Putamen (tissue), 1 donor: ENCODE measurements around the gene SPTLC3.

Source experiments
- DNase-seq: peaks from one replicate; pipeline ENCODE4 v3.0.0-alpha.2; 2016; ENCODE audit warnings: low spot score

Gene SPTLC3

DNA sequence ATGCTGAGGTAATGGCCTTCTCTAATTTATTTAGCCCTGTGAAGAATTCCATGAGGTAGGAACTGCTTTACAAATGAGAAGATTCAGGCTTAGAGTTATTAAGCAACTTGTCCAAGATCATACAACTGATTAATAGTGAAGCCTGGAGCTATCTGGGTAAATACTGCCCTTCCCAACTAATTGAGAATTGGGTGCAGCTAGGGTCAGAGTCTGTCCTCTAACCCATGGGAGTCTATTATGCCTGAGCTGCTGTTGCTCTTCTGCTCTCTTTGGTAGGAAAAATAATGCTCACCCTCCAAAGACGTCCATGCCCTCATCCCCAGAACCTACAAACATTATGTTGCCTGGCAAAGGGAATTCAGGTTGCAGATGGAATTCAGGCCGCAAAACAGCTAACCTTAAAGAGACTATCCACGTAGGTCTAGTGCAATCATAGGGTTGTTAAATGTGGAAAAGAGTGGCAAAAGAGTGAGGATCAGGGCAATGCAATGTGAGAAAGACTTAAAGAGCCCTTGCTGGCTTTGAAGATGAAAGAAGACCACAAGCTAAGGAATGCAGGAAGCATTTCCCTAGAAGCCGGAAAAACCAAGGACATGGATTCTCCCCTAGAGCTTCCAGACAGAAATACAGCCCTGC, 90.1 kb downstream of the SPTLC3 start:
- no peak for DNase-seq

DNA sequence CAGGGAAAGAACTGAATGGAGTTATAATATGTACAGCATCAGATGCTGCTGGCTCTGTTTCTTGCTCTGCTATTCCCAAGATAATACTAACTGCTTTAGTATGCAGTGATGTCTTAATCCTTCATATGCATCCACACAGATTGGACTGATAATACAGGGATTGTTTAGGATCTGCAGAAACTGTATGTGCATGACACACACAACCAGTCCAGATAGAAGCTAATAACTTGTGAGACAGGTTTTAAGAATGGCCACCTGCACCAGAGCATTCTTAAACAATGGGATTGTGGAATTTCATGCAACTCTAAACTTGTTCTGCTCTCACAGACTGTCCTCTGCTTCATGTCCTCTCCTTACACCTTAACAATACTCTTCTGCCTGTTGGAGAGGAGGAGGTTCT, 90.9 kb downstream of the SPTLC3 start:
- DNase-seq = no peak

DNA sequence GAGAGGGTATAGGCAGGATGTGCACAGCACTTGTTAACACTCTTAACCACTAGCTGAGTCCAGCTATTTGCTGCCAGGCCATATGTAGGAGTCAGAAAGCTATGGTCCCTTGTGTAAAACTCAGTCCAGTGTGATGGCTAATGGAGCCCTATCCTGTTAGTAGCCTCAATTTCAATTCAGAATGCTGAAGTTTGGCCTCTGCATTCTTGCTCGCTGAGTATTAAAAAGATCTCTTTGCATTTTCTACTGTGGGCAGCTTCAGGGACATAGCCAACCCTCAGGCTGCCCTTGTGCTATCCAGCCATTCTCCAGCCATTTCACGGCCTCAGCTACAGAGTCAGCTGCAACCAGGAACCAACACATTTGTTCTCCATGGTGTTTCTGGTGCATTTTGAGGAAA, 92.5 kb downstream of the SPTLC3 start:
- DNase-seq = no peak

DNA sequence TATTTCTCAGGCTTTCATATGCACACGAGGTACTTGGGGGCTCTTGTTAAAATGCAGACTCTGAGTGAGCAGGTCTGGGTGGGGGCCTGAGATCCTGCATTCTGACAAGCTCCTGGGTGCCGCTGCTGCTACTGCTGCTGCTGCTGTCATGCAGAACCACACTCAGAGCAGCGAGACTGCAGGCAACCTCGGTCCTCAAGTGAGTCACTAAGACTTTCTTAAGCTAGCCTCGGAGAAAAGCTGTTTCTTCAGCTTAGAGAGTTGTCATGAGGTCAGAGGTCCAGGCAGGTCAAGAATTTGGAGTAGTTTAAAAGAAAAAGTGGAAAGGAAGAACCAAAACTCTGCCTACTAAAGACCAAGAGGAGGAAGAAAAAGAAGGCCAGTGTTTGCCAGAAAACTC, 92.9 kb downstream of the SPTLC3 start:
- DNase-seq = no peak

DNA sequence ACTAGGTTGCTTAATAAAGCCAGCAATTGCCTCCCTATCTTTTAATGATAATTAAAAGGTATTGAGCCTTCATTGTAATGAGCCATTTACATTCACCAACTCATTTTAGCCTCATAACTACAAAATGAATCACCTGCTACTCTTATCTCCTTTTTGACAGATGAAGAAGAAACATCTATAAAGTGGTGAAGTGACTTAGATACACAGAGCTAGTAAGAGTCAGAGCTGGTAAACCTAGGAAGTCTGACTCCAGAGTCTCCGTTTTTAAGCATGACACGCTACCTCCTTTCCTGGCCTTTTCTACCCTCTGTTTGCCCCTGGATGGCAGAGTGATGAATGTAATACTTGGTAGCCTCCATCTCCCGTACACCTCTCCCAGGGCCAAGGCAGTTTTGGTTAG, 93.5 kb downstream of the SPTLC3 start:
- no peak for DNase-seq

DNA sequence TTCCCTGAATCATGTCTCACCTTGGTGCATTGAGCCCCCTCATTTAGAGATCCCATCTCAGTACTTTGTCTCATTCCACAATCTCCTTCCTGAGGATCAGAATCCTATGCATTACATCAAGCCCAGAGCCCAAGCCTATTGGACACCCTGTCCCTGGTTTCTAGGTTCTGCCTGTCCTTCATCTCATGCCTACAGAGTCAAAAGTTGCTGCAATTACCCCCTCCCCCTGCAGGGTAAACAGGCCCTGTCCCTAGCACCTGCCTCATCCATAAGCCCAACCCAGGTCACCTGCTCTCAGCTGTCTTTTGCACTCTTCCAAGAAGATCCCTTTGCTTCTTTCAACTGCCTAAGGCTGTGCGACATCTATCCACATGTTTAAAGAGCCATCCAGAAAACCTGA, 93.9 kb downstream of the SPTLC3 start:
- no peak for DNase-seq

DNA sequence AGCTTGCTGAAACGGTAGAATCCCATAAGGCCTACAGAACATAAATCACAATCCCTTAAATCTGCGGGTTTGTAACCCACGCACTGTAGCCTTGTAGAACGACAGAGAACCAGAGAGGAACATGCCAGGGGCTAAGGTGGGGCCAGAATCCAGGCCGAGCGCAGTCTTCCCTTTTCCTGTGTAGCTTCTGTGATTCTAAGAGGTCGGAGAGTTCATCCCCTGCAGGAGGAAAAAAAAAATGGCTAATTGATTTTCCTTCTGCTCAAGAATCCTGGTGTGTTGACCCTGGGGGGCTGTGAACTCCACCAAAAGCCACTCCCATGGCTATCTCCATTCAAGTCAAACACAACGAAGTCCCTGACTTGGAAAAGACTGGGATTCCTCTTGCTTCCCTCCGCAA, 96.3 kb downstream of the SPTLC3 start:
- DNase-seq = no peak

DNA sequence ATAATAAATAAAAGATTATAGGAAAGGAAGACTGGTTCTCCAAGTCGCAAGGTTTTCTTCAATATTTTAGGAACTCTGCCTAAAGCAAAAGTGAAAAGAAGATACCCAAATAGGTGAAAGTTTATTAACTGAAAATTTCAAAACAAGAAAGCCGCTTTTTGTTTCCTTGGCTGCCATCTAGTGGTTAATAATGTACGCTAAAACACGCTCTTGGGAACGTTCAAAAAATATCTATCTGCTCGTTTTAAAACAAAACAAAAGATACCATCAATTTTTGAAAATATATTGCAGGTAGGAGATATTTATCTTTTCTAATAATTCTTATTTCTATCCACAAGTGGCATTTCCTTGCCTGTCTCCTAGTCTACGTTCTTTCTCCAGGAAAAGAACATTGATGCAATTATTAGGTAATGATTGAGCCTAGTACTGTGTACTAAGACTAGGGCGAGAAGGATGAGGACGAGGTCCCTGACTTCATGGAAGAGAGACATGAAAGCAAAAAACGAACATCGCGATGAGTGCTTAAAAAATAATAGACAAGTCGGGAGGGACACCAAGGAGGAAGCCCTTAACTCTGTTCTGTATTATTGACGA, 97.2 kb downstream of the SPTLC3 start:
- DNase-seq = no peak

DNA sequence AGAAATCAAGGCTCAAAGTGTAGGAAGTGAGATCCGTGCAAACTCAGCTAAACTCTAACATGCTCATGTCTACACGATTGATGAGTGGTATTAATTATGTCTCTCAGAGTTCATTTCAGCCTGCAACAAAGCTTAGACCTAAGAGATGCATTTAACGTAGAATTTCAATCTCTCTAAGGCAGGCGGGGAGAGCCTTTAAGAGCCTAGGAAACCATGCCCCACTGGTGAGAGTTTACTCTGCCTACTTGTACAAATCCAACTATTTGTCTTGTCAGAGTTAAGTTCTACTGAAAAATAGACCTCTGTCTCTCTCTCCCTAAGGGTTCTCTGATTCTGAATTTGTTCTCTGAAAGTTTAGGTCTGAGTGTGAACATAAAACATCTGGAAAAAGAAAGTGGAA, 100.9 kb downstream of the SPTLC3 start:
- DNase-seq = no peak

DNA sequence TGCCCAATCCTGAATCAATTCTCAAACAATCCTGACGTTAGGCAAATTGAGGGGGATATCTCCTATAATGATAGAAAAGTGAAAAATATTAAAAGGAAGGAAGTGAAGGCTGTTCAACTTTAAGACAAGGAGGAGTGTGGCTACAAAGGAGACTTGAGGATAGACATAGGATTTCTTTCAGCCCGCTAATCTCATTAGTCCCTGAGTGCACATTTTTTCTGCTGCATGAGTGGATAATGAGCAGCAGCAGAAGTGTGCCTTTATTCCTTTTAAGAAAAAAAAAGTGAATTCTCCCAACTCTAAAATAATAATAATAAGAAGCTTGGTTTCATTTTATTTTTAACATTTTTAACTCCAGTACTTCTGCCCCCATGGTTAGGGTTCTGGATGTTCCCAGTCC, 102.0 kb downstream of the SPTLC3 start:
- no peak for DNase-seq

DNA sequence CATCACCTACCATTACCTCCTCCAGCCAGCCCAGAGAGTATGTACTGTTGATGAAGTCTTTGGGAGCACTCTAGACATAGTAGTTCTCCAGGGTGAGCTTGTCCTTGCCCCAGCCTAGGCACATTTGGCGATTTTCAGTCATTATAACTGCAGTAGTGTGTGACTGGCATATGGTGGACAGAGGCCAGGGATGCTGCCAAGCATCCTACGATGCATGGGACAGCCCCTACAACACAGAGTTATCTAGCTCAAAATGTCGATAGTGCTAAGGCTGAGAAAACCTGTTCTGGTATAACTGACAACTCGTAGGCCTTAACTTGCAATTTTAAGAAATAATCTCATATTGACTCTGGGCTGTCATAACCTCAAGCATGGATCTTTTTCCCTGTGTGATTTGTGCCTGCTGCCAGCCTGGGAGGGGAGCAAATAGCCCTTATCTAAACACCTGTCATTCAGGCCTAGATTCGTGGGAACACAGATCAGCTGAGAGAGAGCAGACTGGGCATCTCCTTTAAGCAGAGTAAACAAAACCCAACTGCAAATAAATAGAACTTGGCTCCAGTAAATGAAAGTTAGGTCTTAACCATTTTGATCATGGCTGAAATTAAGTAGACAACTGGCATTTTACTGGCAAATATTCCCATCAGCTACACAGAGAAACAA, 102.6 kb downstream of the SPTLC3 start:
- DNase-seq = no peak

DNA sequence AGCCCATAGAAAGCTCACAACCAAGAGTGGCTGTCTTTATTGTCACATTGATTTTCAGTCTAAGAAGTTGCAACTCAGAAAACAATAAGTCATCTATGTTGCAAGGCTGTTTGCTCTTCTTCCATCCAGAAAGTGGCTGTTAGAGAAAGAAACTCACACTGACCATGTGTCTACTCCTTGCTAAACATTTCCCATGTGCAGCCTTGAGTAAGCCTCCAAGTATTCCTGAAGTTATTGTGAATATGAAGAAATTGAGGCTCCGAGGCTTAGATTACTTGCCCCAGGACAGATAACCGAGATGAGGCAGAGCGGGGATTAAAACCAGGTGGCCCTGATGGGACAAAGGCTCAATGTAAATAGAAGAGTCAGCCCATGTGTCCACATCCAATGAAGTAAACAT, 105.0 kb downstream of the SPTLC3 start:
- no peak for DNase-seq

DNA sequence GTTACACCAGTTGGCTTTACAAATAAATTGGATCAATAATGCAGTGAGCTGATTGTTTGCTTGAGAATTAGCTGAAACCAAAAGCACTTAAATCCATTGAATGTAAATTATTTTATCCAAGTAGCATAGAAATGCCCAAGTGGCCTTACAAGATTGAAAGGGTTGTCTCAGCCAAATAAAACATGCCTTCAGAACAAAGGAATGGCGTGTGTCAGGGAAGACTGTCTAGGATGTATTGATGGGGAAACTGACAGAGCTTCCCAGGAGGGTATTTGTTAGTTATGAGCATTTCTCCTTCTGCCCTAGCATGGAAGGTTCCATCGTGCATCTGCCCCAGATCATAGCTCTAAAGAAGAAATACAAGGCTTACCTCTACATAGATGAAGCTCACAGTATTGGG, 108.4 kb downstream of the SPTLC3 start:
- DNase-seq = no peak

DNA sequence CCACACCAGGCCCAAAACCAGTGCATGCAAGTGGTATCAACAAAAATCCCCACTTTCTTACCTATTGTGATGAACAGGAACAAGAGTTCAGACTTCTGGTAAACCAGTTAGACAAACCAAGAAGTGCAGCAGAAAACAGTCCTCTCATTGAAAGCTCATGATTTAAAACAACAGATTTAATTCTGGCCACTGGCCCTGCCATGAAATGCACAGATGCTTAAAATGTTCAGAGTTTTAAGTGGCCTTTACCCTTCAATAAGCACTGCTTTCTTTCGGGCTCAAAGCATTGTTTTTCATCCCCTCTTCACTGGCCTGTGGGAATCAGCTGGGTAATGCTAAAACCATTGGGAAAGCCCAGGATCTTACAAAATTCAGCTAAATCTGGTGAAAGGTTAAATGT, 109.9 kb downstream of the SPTLC3 start:
- DNase-seq = no peak

DNA sequence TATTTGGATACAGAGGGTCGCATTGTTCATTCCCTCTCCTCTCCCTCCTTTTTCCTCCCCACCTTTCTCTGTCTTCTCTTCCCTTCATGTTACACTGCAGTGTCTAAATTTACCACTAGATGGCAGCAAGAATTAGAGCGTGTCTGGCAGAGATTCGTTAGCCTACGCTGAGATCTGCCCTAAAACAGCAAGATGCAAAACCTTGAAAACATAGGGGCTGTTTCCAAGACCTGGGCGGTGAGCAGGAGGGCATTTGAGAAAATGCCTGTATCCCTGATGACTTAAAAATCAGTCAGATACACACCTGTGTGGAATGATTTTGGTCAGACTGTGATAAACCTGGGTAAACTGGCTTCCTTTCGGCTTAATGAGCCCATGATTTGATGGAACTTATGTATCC, 110.8 kb downstream of the SPTLC3 start:
- peak; percentile 57 for DNase-seq

DNA sequence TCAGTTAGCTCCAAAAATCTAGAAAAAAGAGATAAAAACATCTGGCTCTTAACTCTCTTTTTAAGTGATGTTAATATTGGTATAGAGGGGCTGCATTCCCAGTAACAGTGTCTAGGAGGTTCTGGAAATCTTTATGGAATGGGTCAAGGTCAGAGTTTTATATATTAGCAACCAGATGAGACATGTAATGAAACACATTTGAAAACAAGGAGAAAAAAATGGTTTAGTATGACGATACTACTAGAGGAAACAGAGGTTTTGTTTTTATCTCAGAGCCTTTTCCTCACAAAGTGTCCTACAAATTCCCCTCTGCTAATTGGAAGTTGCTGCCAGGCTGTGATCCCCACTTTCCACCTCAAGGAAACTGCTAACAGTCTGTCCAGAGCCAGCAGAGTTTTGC, 111.7 kb downstream of the SPTLC3 start:
- DNase-seq = no peak

DNA sequence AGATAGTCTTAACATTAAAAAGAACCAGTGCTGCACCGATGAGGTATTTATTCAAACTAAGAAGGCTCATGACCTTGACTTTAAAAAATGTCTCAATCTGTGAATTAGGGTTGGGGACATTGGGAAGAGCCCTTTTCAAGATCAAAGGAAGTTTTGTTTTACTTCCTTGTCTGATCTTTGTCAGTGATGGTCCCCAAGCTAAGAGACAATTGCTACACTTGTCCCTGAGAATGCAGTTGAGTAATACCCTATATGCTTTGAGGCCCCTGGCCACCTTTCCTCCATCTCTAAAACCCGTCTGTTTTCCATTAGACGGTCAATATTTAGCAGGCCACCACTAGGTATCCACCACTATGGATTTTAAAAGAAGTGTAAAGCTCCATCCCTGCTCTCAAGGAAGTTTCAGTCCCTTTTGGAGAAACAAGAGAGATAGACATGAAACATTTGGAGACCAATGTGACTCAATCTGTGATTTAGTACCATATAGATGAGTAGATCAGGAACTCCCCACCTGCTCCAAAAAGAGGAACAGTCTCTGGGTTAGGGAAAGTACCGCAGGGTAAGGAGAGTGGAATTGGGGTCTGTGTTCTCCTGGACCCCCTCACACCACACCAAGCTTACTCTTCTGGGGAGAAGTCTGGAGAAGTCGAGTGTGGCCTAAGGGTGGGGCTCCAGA, 113.2 kb downstream of the SPTLC3 start:
- DNase-seq = no peak

DNA sequence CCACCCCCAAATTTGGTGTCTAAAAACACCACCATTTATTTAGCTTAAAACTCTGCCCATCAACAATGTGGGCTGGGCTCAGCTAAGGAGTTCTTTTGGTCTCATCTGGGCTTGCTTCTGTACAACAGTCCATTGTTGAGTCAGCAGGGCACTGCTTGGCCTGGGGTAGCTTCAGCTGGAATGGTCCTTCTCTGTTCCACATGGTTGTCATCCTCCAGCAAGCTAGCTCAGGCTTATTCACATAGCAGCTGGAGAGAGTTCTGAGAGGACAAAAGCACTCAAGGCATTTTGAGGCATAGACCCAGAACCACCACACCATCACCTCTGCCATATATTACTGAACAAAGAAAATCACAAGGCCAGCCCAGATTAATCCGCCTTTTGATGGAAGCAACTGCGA, 116.7 kb downstream of the SPTLC3 start:
- DNase-seq = no peak

DNA sequence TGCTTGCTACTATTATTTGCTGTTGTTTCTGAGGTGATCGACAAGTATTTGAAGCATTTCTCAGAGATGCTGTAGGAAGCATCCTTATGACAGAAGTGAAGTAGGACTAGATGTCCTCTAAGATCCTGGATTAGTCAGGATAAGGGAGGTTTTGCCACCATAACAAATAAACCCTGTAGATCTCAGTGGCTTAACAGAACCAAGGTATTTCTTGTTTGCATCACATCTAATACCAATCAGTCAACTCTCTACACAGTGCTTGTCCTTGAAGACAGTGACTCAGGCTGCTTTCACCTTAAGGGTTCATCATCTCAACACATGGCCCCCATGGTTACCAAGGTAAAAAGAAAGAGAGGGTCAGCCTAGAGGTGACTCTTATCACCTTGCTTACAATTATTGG, 119.4 kb downstream of the SPTLC3 start:
- no peak for DNase-seq

DNA sequence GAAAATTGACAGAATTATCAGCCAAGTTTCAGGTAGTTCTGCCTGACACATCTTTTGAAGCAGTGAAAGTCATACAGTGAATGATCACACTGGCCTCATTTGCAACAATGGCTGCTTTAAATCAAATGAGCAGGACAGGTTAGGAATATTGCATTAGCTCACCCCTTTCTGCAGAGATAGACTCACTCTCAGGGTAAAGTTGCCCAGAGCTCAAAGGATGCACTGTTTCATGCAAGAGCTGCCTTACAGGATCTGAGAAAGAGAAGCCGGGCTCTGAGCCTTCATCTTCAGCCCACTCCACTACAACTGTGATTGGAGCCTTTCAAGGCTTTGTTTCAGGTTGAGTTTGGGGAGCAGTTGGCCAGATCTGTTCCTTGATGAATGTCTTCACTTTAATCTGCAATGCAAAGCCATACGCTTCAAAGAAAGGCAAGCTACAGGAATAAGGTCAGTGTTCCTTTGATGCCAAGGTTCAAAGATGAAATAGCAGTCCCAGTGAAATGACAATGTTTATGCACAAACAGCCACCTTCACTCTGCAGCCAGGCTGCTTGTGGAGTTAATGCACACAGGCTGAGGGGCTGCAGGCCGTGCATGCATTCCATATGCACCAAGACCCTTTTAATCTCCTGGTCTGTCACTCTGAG, 121.4 kb downstream of the SPTLC3 start:
- no peak for DNase-seq

DNA sequence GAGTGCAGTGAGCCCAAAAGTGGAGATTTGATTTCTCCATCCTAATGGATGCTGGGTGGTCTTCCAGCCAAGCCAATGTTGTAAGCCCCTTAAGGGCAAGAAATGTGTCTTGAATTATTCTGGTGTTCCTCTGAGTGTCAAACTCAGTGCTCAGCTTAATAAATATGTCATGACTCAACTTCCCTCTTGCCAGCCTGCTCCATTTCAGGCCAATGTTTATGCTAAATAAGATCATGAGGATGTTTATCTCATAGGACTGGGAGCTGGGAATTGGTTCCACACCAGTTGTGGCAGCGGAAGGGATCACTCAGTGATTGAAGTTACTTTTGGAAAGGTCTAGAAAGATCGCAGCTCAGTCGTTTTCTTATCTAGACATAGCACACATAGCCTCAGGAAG, 121.9 kb downstream of the SPTLC3 start:
- no peak for DNase-seq

DNA sequence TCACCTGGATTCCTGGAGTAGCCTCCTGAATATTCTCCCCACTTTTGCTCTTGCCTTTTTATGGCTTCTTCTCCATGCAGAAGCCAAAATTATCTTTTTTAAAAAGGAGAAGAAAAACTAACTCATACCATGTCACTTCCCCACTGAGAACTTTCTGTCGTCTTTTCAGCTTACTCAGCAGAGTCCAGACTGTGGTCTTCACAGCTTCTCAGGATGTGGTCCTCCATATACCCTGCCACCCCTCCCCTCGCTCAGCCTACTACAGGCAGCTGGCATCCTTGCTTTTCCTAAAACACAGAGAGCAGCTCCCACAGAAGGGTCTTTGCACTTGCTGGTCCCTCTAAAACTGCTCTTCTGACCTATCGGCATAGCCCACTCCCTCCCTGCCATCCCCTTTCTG, 122.9 kb downstream of the SPTLC3 start:
- DNase-seq = no peak
